ENCODE results near the gene THPO.

Gene THPO

GRCh38 chr3:184327171-184327570 is 50.8 kb downstream of the THPO start:
- DNase-seq = no peak

GRCh38 chr3:184325715-184326369 is 52.2 kb downstream of the THPO start:
- no peak for DNase-seq

- no peak for DNase-seq
Measured at GRCh38 chr3:184325269-184325668, 52.7 kb downstream of the THPO start.

DNA sequence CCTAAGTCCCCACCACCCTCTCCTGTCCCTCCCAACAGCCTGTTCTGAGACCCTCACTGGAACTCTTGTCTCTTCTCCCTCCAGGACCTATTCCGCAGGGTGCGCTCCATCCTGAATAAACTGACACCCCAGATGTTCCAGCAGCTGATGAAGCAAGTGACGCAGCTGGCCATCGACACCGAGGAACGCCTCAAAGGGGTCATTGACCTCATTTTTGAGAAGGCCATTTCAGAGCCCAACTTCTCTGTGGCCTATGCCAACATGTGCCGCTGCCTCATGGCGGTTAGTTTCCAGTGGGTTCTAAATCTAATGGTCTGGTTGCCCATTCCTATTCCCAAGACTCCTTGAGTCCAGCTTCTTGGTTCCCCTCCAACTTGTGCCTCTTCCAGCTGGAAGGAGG is 54.3 kb downstream of the THPO start:
- DNase-seq = no peak

- no peak for DNase-seq
Measured at GRCh38 chr3:184322731-184323487, 55.1 kb downstream of the THPO start.

Measured in stimulated activated CD4-positive, alpha-beta T cell treated with anti-CD3 and anti-CD28 coated beads, Interleukin-2, amount 100 ng/mL, for 48 hours (primary cell).